Gastroesophageal sphincter (tissue), 4 donors: ENCODE data around the gene MAZ. TPM values are rescaled to one million over a fixed set of nuclear protein-coding genes. Genes with fewer than 3 reads are reported as not detected.
"Not testable (repeated sequence)": the region's sequence is repeated elsewhere in the genome, so short reads cannot be mapped to it uniquely, and the experiment has no call there.

Experiments
- ATAC-seq: fragments of 150-250 bp; one replicate; pipeline ENCODE4 v1.9.1; 2016; ENCODE audit warnings: mild to moderate bottlenecking, moderate library complexity
- H3K27ac ChIP-seq, 4 donors: fragments of 200-600 bp; sonication (generic) in 3 of 4; 1 replicate in 3 of 4; 2 replicates in 1 of 4; pipeline ENCODE4 v1.5.1; 2016 to 2019
- H3K27me3 ChIP-seq: fragments of 200-600 bp; sonication (generic); one replicate; pipeline ENCODE4 v1.5.1; 2019
- H3K36me3 ChIP-seq, 2 donors: fragments of 200-600 bp; sonication (generic); one replicate each; pipeline ENCODE4 v1.5.1; 2019; ENCODE audit warnings: control low read depth in 1 of 2
- H3K4me1 ChIP-seq, 3 donors: fragments of 200-600 bp; sonication (generic); 1 replicate in 2 of 3; 2 replicates in 1 of 3; pipeline ENCODE4 v1.5.1; 2016 to 2019; ENCODE audit warnings: control low read depth in 2 of 3
- H3K4me3 ChIP-seq, 2 donors: fragments of 200-600 bp; sonication (generic); one replicate each; pipeline ENCODE4 v1.5.1; 2019; ENCODE audit warnings: mild to moderate bottlenecking in 1 of 2, moderate library complexity in 1 of 2
- H3K9me3 ChIP-seq, 3 donors: fragments of 200-600 bp; sonication (generic); one replicate each; pipeline ENCODE4 v1.5.1; 2017 to 2019; ENCODE audit warnings: control low read depth in 2 of 3
- EP300 ChIP-seq: sonication (generic); formaldehyde crosslinking; IDR thresholded peaks from one replicate; pipeline ENCODE4 v1.6.1; 2017; ENCODE audit warnings: antibody characterized with exemption, mild to moderate bottlenecking
- POLR2A ChIP-seq, 2 donors: fragments of 450-650 bp; IDR thresholded peaks; one replicate each; pipeline ENCODE4 v1.6.1; 2017; ENCODE audit warnings: antibody characterized with exemption in 2 of 2, mild to moderate bottlenecking in 2 of 2, moderate library complexity in 1 of 2
- POLR2AphosphoS5 ChIP-seq: sonication (generic); formaldehyde crosslinking; IDR thresholded peaks from one replicate; pipeline ENCODE4 v1.6.1; 2017; ENCODE audit warnings: antibody characterized with exemption
- WGBS, 2 donors: methylation state at CpG; one replicate each; pipeline ENCODE4 v1.1.5; 2018; ENCODE audit warnings: low coverage in 1 of 2; 5-methylcytosine and 5-hydroxymethylcytosine counted together
- total RNA-seq, 4 donors: library from RNA; depleted of rRNA; stranded (reverse); fragments of >200 nt; gene quantifications; one replicate each; pipeline ENCODE4 v1.1.0, GENCODE V29; 2016
- TF ChIP-seq, protein P1 (sequence below), 4 experiments: fragments of 200-600 bp in 2 of 4; fragments of 450-650 bp in 2 of 4; sonication (generic) in 1 of 4; IDR thresholded peaks; one replicate each; pipeline ENCODE4 v1.5.1; 2017 to 2019; ENCODE audit warnings: antibody characterized with exemption in 4 of 4, mild to moderate bottlenecking in 2 of 4, moderate library complexity in 2 of 4

Gene MAZ
- total RNA-seq, 4 donors from 2014 or later, result 86.3 to 212 (median 116) TPM

- ATAC-seq, result no peak
- Histone ChIP-seq H3K27me3 (no peaks in the 10 kb centered on the region), H3K4me3 (peak overlapping the region; percentile 60 to 89), H3K9me3 (no peaks in the 10 kb centered on the region), H3K27ac (peak overlapping the region; percentile 76 to 92 (median 90)), H3K36me3 (no peaks in the 10 kb centered on the region), H3K4me1 (peaks cover 0 to 35% (median 13%) of the 10 kb centered on the region in 3 donors)
- TF ChIP-seq EP300 (no peak), POLR2A (IDR thresholded peaks at IDR 0.05) (no peak), POLR2AphosphoS5 (no peak)
- TF ChIP-seq, protein P1, sequence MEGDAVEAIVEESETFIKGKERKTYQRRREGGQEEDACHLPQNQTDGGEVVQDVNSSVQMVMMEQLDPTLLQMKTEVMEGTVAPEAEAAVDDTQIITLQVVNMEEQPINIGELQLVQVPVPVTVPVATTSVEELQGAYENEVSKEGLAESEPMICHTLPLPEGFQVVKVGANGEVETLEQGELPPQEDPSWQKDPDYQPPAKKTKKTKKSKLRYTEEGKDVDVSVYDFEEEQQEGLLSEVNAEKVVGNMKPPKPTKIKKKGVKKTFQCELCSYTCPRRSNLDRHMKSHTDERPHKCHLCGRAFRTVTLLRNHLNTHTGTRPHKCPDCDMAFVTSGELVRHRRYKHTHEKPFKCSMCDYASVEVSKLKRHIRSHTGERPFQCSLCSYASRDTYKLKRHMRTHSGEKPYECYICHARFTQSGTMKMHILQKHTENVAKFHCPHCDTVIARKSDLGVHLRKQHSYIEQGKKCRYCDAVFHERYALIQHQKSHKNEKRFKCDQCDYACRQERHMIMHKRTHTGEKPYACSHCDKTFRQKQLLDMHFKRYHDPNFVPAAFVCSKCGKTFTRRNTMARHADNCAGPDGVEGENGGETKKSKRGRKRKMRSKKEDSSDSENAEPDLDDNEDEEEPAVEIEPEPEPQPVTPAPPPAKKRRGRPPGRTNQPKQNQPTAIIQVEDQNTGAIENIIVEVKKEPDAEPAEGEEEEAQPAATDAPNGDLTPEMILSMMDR (IDR thresholded peaks at IDR 0.05), result no peak
- 90% methylated on average over 4 of the region's 20 CpGs; no CpG with 5 or more reads in 1 of the 2 donors for WGBS, 2 donors
Observed at GRCh38 chr16:29789775-29790182, 16.6 kb upstream of the MAZ start.

- H3K36me3 ChIP-seq, result no peaks in the 10 kb centered on the region
- WGBS, 2 donors, result 0% methylated on average over 1 to 13 of the region's 67 CpGs
- H3K27me3 ChIP-seq, result no peaks in the 10 kb centered on the region
- TF ChIP-seq EP300 (no peak), POLR2AphosphoS5 (peak; percentile 68), POLR2A (IDR thresholded peaks at IDR 0.05) (peak; percentile 23 to 31)
- TF ChIP-seq, protein P1 (IDR thresholded peaks at IDR 0.05), result peak; percentile 53 to 86 (median 82)
- ATAC-seq, result peak; percentile 100
- H3K9me3 ChIP-seq, result no peaks in the 10 kb centered on the region
- peak within 1 kb of the TSS; percentile 76 to 92 (median 90) for H3K27ac ChIP-seq
- peaks cover 0 to 29% (median 13%) of the 10 kb centered on the region in 3 donors for H3K4me1 ChIP-seq
- H3K4me3 ChIP-seq, result peak within 1 kb of the TSS; percentile 70 to 89
Observed at GRCh38 chr16:29790183-29790948, 16.0 kb upstream of the MAZ start, which contains the start of gene KIF22. Gene KIF22, plus strand, starts transcription at chr16:29790751. Its CDS starts 9 bp downstream, at chr16:29790760.

- ATAC-seq, result peak; percentile 1
- Histone ChIP-seq H3K9me3 (no peaks in the 10 kb centered on the region), H3K4me3 (peak overlapping the region; percentile 70 to 89), H3K36me3 (no peaks in the 10 kb centered on the region), H3K27ac (peak overlapping the region in 3 of 4 donors; percentile 90 to 92 (median 91)), H3K27me3 (no peaks in the 10 kb centered on the region), H3K4me1 (peaks cover 0 to 27% (median 13%) of the 10 kb centered on the region in 3 donors)
- TF ChIP-seq EP300, result no peak
- TF ChIP-seq POLR2A (IDR thresholded peaks at IDR 0.05), result no peak
- TF ChIP-seq POLR2AphosphoS5, result no peak
- TF ChIP-seq, protein P1 (IDR thresholded peaks at IDR 0.05), result no peak
- WGBS, 2 donors, result 1 to 6% methylated on average over 6 to 15 of the region's 31 CpGs
Observed at GRCh38 chr16:29790949-29791844, 15.1 kb upstream of the MAZ start.

GRCh38 chr16:29791845-29792807 is 14.2 kb upstream of the MAZ start:
- Histone ChIP-seq H3K27ac (no peak overlapping the region), H3K4me3 (peak overlapping the region in 1 of 2 donors; percentile 89), H3K4me1 (peaks cover 0 to 27% (median 13%) of the 10 kb centered on the region in 3 donors), H3K9me3 (no peaks in the 10 kb centered on the region), H3K36me3 (peaks cover 0 to 7% of the 10 kb centered on the region in 2 donors), H3K27me3 (no peaks in the 10 kb centered on the region)
- no peak for ATAC-seq
- WGBS, 2 donors, result 63 to 67% methylated on average over 9 of the region's 9 CpGs
- no peak for TF ChIP-seq POLR2A (IDR thresholded peaks at IDR 0.05)
- TF ChIP-seq, protein P1 (IDR thresholded peaks at IDR 0.05), result no peak
- TF ChIP-seq POLR2AphosphoS5, result no peak
- no peak for TF ChIP-seq EP300

DNA sequence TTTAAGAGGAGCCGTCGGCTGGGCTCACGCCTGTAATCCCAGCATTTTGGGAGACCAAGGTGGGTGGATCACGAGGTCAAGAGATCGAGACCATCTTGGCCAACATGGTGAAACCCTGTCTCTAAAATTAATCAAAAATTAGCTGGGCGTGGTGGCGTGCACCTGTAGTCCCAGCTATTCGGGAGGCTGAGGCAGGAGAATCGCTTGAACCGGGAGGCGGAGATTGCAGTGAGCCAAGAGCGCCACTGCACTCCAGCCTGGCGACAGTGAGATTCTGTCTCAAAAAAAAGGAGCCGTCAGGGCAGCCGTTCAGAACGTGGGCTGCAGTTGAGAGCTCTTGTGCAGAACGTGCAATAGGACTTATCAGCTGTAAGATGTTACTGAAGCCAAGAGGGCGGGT is 13.2 kb upstream of the MAZ start:
- H3K27me3 ChIP-seq, ATAC-seq, H3K27ac ChIP-seq, H3K9me3 ChIP-seq, H3K4me3 ChIP-seq: not testable (repeated sequence)
- Histone ChIP-seq H3K36me3 (peaks cover 0 to 18% of the 10 kb centered on the region in 2 donors), H3K4me1 (peaks cover 0 to 27% (median 13%) of the 10 kb centered on the region in 3 donors)
- WGBS, 2 donors, result 88 to 95% methylated on average over 10 to 18 of the region's 18 CpGs
